Measurements from ENCODE around the gene ACTN4. TPM values are rescaled to one million over a fixed set of nuclear protein-coding genes. Genes with fewer than 3 reads are reported as not detected.

Gene ACTN4
- total and polyA plus RNA-seq, 4 experiments from 2014 or later, result 4.0 to 155 (median 87.9) TPM

- Histone ChIP-seq H3K27me3 (ENCODE audit: insufficient read depth, low read length) (no peaks in the 10 kb centered on the region), H3K4me1 (ENCODE audit: insufficient read depth, low read length) (peaks cover 96% of the 10 kb centered on the region), H3K36me3 (ENCODE audit: insufficient read depth, low read length) (no peaks in the 10 kb centered on the region), H3K4me3 (ENCODE audit: low read length in 2 of 2) (no peak overlapping the region), H3K9me3 (ENCODE audit: control insufficient read depth in 1 of 2, low read length in 2 of 2) (no peaks in the 10 kb centered on the region), H3K27ac (ENCODE audit: low read depth, low read length) (peak overlapping the region; percentile 58)
- Mint-ChIP-seq H3K4me1 (peaks cover 51 to 90% (median 74%) of the 10 kb centered on the region in 4 donors), H3K9me3 (no peaks in the 10 kb centered on the region), H3K27ac (peak overlapping the region; percentile 83 to 94 (median 92)), H3K4me3 (peak overlapping the region; percentile 57 to 81 (median 66)), H3K36me3 (peaks cover 5 to 11% of the 10 kb centered on the region in 2 donors), H3K27me3 (no peaks in the 10 kb centered on the region)
- intact Hi-C loops (cut with micrococcal nuclease), result no loop called here
- ChIA-PET POLR2A (ENCODE audit: partially characterized antibody) (interaction anchor here (1.3 to 2.5 kb wide), 5 partner anchors 16 to 51 kb away, joined by 3 to 18 read pairs (median 7); partner anchors contain the start of gene ACTN4), CTCF (ENCODE audit: partially characterized antibody) (interaction anchor here (0.6 to 1.3 kb wide), 3 partner anchors 12 to 780 kb away, joined by 3 to 5 read pairs (median 3); partner anchors contain the start of genes ACTN4 and WDR87)
- DNase-seq, result peak in 2 of 5 donors; percentile 30 to 46
These were observed 38.4 kb downstream of the ACTN4 start for GRCh38 chr19:38685666-38686529.

GRCh38 chr19:38686530-38686888 lies 39.1 kb downstream of the ACTN4 start:
- CTCF ChIA-PET (ENCODE audit: partially characterized antibody), result interaction anchor here (0.6 to 1.3 kb wide), 3 partner anchors 13 to 780 kb away, joined by 3 to 5 read pairs (median 3); partner anchors contain the start of genes ACTN4 and WDR87
- Mint-ChIP-seq H3K27me3 (no peaks in the 10 kb centered on the region), H3K4me3 (peak overlapping the region; percentile 57 to 81 (median 66)), H3K9me3 (no peaks in the 10 kb centered on the region), H3K4me1 (peaks cover 46 to 89% (median 72%) of the 10 kb centered on the region in 4 donors), H3K27ac (peak overlapping the region; percentile 83 to 94 (median 92)), H3K36me3 (peaks cover 5 to 7% of the 10 kb centered on the region in 2 donors)
- H3K4me3 ChIP-seq (ENCODE audit: low read length in 2 of 2), result no peak overlapping the region
- POLR2A ChIA-PET (ENCODE audit: partially characterized antibody), result interaction anchor here (1.3 to 2.5 kb wide), 5 partner anchors 17 to 52 kb away, joined by 3 to 18 read pairs (median 7); partner anchors contain the start of gene ACTN4
- H3K27ac ChIP-seq (ENCODE audit: low read depth, low read length), result peak overlapping the region; percentile 58
- no peaks in the 10 kb centered on the region for H3K36me3 ChIP-seq (ENCODE audit: insufficient read depth, low read length)
- intact Hi-C loops (cut with micrococcal nuclease), result no loop called here
- H3K4me1 ChIP-seq (ENCODE audit: insufficient read depth, low read length), result peaks cover 96% of the 10 kb centered on the region
- no peaks in the 10 kb centered on the region for H3K9me3 ChIP-seq (ENCODE audit: control insufficient read depth in 1 of 2, low read length in 2 of 2)
- DNase-seq, result peak; percentile 47 to 81 (median 60)
- no peaks in the 10 kb centered on the region for H3K27me3 ChIP-seq (ENCODE audit: insufficient read depth, low read length)

- H3K4me1 ChIP-seq (ENCODE audit: insufficient read depth, low read length), result peaks cover 96% of the 10 kb centered on the region
- no peak for DNase-seq
- no peak overlapping the region for H3K4me3 Mint-ChIP-seq
- no peak overlapping the region for H3K27ac ChIP-seq (ENCODE audit: low read depth, low read length)
- H3K36me3 ChIP-seq (ENCODE audit: insufficient read depth, low read length), result no peaks in the 10 kb centered on the region
- H3K4me1 Mint-ChIP-seq, result peaks cover 50 to 91% (median 73%) of the 10 kb centered on the region in 4 donors
- no peaks in the 10 kb centered on the region for H3K9me3 ChIP-seq (ENCODE audit: control insufficient read depth in 1 of 2, low read length in 2 of 2)
- no peaks in the 10 kb centered on the region for H3K27me3 Mint-ChIP-seq
- H3K27me3 ChIP-seq (ENCODE audit: insufficient read depth, low read length), result no peaks in the 10 kb centered on the region
- H3K4me3 ChIP-seq (ENCODE audit: low read length in 2 of 2), result no peak overlapping the region
- peak overlapping the region in 4 of 7 donors; percentile 48 to 93 (median 90) for H3K27ac Mint-ChIP-seq
- ChIA-PET CTCF (ENCODE audit: partially characterized antibody) (interaction anchor here (1.2 to 1.6 kb wide), 2 partner anchors 12 to 47 kb away, joined by 3 to 5 read pairs; no protein-coding TSS in a partner anchor), POLR2A (ENCODE audit: partially characterized antibody) (interaction anchor here (2.5 kb wide), 1 partner anchor 40 kb away, joined by 18 read pairs; the partner anchor contains the start of gene ACTN4)
- no peaks in the 10 kb centered on the region for H3K9me3 Mint-ChIP-seq
- H3K36me3 Mint-ChIP-seq, result peaks cover 0 to 7% of the 10 kb centered on the region in 2 donors
- intact Hi-C loops (cut with micrococcal nuclease), result no loop called here
These were observed 40.5 kb downstream of the ACTN4 start for GRCh38 chr19:38687837-38688378.

DNA sequence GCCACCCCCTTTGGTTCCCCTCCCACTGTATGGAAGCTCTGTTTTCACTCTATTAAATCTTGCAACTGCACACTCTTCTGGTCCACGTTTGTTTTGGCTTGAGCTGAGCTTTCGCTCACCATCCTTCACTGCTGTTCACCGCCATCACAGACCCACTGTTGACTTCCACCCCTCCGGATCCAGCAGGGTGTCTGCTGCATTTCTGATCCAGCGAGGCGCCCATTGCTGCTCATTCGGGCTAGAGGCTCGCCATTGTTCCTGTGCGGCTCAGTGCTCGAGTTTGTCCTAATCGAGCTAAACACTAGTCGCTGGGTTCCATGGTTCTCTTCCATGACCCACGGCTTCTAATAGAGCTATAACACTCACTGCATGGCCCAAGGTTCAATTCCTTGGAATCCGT lies 42.7 kb downstream of the ACTN4 start:
- H3K9me3 ChIP-seq (ENCODE audit: control insufficient read depth in 1 of 2, low read length in 2 of 2), result no peaks in the 10 kb centered on the region
- no peaks in the 10 kb centered on the region for H3K36me3 ChIP-seq (ENCODE audit: insufficient read depth, low read length)
- no peak for DNase-seq
- no peaks in the 10 kb centered on the region for H3K27me3 ChIP-seq (ENCODE audit: insufficient read depth, low read length)
- Mint-ChIP-seq H3K4me1 (peaks cover 52 to 92% (median 75%) of the 10 kb centered on the region in 4 donors), H3K27me3 (no peaks in the 10 kb centered on the region), H3K9me3 (no peaks in the 10 kb centered on the region), H3K4me3 (no peak overlapping the region), H3K36me3 (peaks cover 0 to 2% of the 10 kb centered on the region in 2 donors), H3K27ac (peak overlapping the region in 4 of 7 donors; percentile 37 to 65 (median 59))
- no peak overlapping the region for H3K4me3 ChIP-seq (ENCODE audit: low read length in 2 of 2)
- ChIA-PET POLR2A (ENCODE audit: partially characterized antibody) (no interaction called here), CTCF (ENCODE audit: partially characterized antibody) (interaction anchor here (1.0 kb wide), 1 partner anchor 40 kb away, joined by 3 read pairs; no protein-coding TSS in a partner anchor)
- peaks cover 96% of the 10 kb centered on the region for H3K4me1 ChIP-seq (ENCODE audit: insufficient read depth, low read length)
- intact Hi-C loops (cut with micrococcal nuclease), result no loop called here
- H3K27ac ChIP-seq (ENCODE audit: low read depth, low read length), result no peak overlapping the region

- intact Hi-C loops (cut with micrococcal nuclease), result no loop called here
- ChIA-PET CTCF (ENCODE audit: partially characterized antibody) (interaction anchor here (1.3 kb wide), 1 partner anchor 55 kb away, joined by 3 read pairs; no protein-coding TSS in a partner anchor), POLR2A (ENCODE audit: partially characterized antibody) (interaction anchor here (1.2 to 1.3 kb wide), 2 partner anchors 10 to 44 kb away, joined by 3 to 8 read pairs; partner anchors contain the start of gene ACTN4)
- Histone ChIP-seq H3K4me3 (ENCODE audit: low read length in 2 of 2) (no peak overlapping the region), H3K9me3 (ENCODE audit: control insufficient read depth in 1 of 2, low read length in 2 of 2) (no peaks in the 10 kb centered on the region), H3K4me1 (ENCODE audit: insufficient read depth, low read length) (peaks cover 96% of the 10 kb centered on the region), H3K27ac (ENCODE audit: low read depth, low read length) (no peak overlapping the region), H3K36me3 (ENCODE audit: insufficient read depth, low read length) (no peaks in the 10 kb centered on the region), H3K27me3 (ENCODE audit: insufficient read depth, low read length) (no peaks in the 10 kb centered on the region)
- H3K4me1 Mint-ChIP-seq, result peaks cover 53 to 92% (median 75%) of the 10 kb centered on the region in 4 donors
- H3K27ac Mint-ChIP-seq, result peak overlapping the region in 6 of 7 donors; percentile 53 to 81 (median 77)
- peak overlapping the region in 3 of 8 donors; percentile 13 to 55 (median 55) for H3K4me3 Mint-ChIP-seq
- DNase-seq, result no peak
- H3K36me3 Mint-ChIP-seq, result peaks cover 0 to 2% of the 10 kb centered on the region in 2 donors
- H3K9me3 Mint-ChIP-seq, result no peaks in the 10 kb centered on the region
- no peaks in the 10 kb centered on the region for H3K27me3 Mint-ChIP-seq
These were observed 43.4 kb downstream of the ACTN4 start for GRCh38 chr19:38690832-38691231.

- Mint-ChIP-seq H3K27me3 (no peaks in the 10 kb centered on the region), H3K27ac (peak overlapping the region; percentile 48 to 84 (median 78)), H3K9me3 (no peaks in the 10 kb centered on the region), H3K4me1 (peaks cover 52 to 92% (median 72%) of the 10 kb centered on the region in 4 donors), H3K36me3 (peaks cover 0 to 10% of the 10 kb centered on the region in 2 donors), H3K4me3 (peak overlapping the region in 7 of 8 donors; percentile 46 to 85 (median 60))
- intact Hi-C loops (cut with micrococcal nuclease), result no loop called here
- CTCF ChIA-PET (ENCODE audit: partially characterized antibody), result interaction anchor here (1.0 to 1.5 kb wide), 3 partner anchors 34 to 237 kb away, joined by 3 read pairs; no protein-coding TSS in a partner anchor
- H3K27ac ChIP-seq (ENCODE audit: low read depth, low read length), result peak overlapping the region; percentile 18
- H3K27me3 ChIP-seq (ENCODE audit: insufficient read depth, low read length), result no peaks in the 10 kb centered on the region
- POLR2A ChIA-PET (ENCODE audit: partially characterized antibody), result interaction anchor here (1.2 to 2.5 kb wide), 2 partner anchors 11 to 45 kb away, joined by 8 to 23 read pairs; partner anchors contain the start of gene ACTN4
- no peak overlapping the region for H3K4me3 ChIP-seq (ENCODE audit: low read length in 2 of 2)
- no peaks in the 10 kb centered on the region for H3K9me3 ChIP-seq (ENCODE audit: control insufficient read depth in 1 of 2, low read length in 2 of 2)
- DNase-seq, result no peak
- H3K4me1 ChIP-seq (ENCODE audit: insufficient read depth, low read length), result peaks cover 96% of the 10 kb centered on the region
- H3K36me3 ChIP-seq (ENCODE audit: insufficient read depth, low read length), result no peaks in the 10 kb centered on the region
These were observed 44.5 kb downstream of the ACTN4 start for GRCh38 chr19:38691938-38692457.

Data from CD4-positive, alpha-beta memory T cell (primary cell).